ENCODE measurements around the gene GRIN1.
"Not testable (repeated sequence)": the region's sequence is repeated elsewhere in the genome, so short reads cannot be mapped to it uniquely, and the experiment has no call there.

Gene GRIN1

GRCh38 chr9:137129456-137130175 lies 9.3 kb upstream of the GRIN1 start:
- FAIRE-seq = no peak

DNA sequence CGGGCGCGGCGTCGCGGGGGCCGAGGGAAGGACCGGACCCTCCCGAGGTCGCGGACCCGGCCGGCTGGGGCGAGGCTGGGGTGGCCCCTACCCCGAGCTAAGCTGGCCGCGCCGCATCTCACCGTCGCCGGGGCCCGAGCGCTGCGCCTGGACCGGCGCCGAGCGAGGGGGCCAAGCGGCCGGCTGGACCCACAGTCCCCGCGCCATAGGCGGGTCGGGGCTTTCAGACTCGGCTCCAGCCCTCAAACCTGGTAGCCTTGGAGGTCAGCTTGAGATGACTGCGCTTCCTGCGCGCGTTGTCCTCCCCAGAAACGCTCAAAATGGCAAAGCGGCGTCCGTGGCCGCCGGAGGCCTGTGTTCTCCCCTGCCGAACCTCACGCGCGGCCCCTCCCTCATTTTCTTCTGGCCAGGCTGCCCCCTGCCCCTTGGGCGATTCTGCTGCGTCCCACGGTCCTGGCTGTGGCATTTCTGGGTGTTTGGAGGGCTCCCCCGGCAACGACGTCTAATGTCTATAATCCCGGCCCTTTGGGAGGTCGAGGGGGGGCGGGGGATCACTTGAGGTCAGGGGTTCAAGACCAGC lies 8.7 kb upstream of the GRIN1 start:
- no peak for FAIRE-seq

GRCh38 chr9:137134191-137134590 lies 4.8 kb upstream of the GRIN1 start:
- FAIRE-seq = no peak

- not testable (repeated sequence) for FAIRE-seq
Observed at GRCh38 chr9:137135154-137135553, 3.8 kb upstream of the GRIN1 start.

GRCh38 chr9:137136261-137136880 lies 2.6 kb upstream of the GRIN1 start:
- FAIRE-seq = no peak

DNA sequence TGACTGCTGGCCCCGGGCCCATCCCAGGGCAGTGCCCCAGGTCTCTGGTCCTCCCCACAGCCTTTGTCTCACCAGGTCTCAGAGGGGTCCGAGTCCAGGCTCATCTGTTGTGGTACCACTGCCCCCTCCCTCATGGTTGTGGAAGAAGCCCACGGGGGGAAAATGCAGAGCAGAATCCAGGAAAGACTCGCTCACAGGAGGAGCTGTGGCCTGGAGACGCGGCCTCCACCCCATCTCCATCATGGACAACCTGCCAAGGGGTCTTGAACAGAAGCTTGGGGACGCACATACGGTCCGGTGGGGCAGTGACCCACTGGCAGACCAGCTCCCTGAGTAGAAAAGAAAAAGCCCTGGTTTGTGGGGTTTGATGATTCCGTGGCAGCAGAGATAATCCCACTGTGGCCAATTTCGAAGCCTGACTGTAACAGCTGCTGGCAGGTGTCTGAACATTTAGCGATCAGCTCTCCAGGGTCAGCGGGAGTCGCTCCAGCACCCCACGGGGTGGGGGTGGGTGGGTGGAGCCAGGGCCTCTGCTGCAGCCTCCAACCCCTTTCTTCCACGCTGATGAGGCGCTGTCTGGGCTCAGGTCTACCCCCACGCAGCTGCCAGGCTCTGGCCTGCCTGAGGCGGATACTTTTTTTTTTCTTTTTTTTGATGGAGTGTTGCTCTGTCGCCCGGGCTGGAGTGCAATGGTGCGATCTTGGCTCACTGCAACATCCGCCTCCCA lies 1.9 kb upstream of the GRIN1 start:
- FAIRE-seq = no peak

- FAIRE-seq = no peak
Observed at GRCh38 chr9:137138058-137138721, 764 bp upstream of the GRIN1 start.

GRCh38 chr9:137139468-137140150 lies 655 bp downstream of the GRIN1 start:
- FAIRE-seq = no peak

- FAIRE-seq = no peak
Observed at GRCh38 chr9:137140151-137141012, 1.4 kb downstream of the GRIN1 start.

DNA sequence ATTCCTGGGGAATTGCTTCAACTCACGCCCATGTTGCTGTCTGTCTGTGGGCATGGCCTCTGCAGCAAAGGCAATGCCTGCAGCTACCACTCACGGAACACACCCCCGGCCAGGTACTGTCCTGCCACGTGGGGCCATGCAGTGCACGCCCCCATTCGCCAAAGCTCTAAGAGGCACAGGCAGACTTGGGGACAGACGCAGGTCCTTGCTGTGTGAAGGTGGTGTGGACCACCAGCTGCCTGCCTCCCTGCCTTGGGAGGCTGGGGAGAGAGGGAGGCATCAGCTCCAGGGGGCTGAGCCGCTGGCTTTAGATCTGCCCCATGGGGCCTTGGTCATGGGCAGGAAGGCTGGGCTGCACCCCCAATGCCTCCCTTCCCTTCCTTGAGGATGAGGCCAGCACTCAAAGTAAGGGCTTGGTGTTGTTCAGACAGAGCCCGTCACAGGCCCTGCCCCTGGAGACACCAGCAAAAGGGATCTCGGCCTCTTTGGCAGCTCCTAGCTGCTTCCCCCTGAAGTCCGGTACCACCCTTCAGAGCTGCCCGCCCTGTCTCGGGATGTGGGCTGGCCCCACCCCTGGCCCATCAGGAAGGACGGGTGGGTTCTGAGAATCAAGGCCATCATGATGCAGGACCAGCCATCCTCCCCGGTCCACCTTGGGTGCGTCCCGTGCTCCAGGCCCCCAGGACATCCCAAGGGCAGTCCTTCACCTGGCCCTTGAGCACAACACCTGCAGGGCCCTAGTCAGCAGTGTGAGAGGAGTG lies 2.3 kb downstream of the GRIN1 start:
- no peak for FAIRE-seq

GRCh38 chr9:137141976-137142936 lies 3.3 kb downstream of the GRIN1 start:
- no peak for FAIRE-seq

GRCh38 chr9:137143459-137143858 lies 4.5 kb downstream of the GRIN1 start:
- FAIRE-seq = no peak

- no peak for FAIRE-seq
Observed at GRCh38 chr9:137145731-137146526, 7.0 kb downstream of the GRIN1 start.

DNA sequence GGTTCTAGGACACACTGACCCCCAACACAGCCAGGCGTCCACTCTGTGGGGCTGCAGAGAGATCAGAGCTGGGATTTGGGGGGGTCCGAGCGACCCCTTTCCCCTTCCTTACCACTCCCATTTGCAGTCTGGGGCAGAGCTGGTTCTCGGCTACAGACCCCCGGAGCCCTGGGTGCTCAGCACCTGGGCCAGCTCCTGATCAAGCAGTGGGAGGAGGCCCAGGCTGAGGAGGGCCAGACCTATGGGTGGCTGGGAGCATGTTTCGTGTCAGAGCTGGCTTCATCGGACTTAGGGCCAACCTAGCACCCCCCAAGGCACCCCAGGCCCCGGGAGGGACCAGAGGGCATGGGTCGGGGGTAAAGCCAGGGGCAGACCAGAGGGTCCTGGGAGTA lies 7.6 kb downstream of the GRIN1 start:
- FAIRE-seq = no peak

- no peak for FAIRE-seq
Observed at GRCh38 chr9:137147091-137147792, 8.3 kb downstream of the GRIN1 start.

GRCh38 chr9:137147793-137148160 lies 8.8 kb downstream of the GRIN1 start:
- no peak for FAIRE-seq

DNA sequence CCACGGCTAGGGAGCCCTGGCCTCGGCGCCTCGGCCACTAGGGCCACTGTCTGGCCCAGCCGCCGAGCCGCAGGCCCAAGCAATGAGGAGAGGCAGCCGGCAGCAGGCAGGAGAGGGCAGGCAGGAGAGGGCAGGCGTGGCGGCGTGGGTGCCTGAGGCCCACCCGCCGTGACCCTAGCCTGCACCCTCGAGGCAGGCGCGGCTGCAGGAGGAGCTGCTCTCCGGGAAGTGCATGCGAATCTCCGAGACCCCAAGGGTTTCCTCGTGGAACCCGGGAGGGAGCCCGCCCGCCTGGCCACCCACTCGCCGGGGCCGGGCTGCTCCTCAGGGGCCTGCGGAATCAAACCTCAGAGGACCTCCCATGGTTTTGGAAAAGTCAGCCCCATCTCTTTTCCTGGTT lies 9.3 kb downstream of the GRIN1 start:
- FAIRE-seq = no peak

DNA sequence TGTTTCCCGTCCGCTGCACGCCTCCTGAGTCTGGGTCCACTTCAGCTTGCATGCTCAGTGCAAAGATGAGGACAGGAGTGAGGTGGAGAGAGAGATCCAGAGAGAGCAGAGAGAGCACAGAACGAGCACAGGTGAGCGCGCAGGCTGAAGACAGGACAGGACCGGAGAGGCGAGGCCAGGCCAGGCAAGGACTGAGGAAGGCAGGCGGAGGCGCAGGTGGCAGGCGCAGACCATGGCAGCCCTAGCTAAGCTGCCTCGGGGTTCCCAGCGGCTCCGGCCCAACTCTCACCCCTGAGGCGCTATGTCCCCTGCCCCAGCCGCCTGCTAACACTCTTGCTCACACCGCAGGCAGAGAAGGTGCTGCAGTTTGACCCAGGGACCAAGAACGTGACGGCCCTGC lies 9.7 kb downstream of the GRIN1 start:
- FAIRE-seq = no peak
